HEK293 (cell line): ENCODE data around the gene BTBD3.

Experiments
- GLI4 ChIP-seq: fragments of 450-650 bp; formaldehyde crosslinking; IDR thresholded peaks from 2 replicates; pipeline ENCODE4 v1.5.1; 2016; ENCODE audit warnings: missing biosample characterization, missing genetic modification characterization
- YY1 ChIP-seq: fragments of 450-650 bp; formaldehyde crosslinking; IDR thresholded peaks from 2 replicates; pipeline ENCODE4 v1.5.1; 2018; ENCODE audit warnings: missing biosample characterization, missing genetic modification characterization
- ZBTB21 ChIP-seq: fragments of 450-650 bp; formaldehyde crosslinking; IDR thresholded peaks from 2 replicates; pipeline ENCODE4 v1.5.1; 2017; ENCODE audit warnings: missing biosample characterization, missing genetic modification characterization
- ZNF274 ChIP-seq, 2 experiments: fragments of 200-500 bp in 1 of 2; fragments of 450-650 bp in 1 of 2; sonication (Bioruptor generic) in 1 of 2; formaldehyde crosslinking in 1 of 2; IDR thresholded peaks; 2 replicates each; pipeline versions ENCODE4 v1.5.1 to v1.6.1; 2014 to 2016; ENCODE audit warnings: borderline replicate concordance in 1 of 2, inconsistent platforms in 1 of 2, low read length in 1 of 2, missing biosample characterization in 1 of 2, missing genetic modification characterization in 1 of 2
- ZNF292 ChIP-seq: fragments of 450-650 bp; formaldehyde crosslinking; IDR thresholded peaks from 2 replicates; pipeline ENCODE4 v1.5.1; 2016; ENCODE audit warnings: low read depth, missing biosample characterization, missing genetic modification characterization, borderline replicate concordance
- ZNF302 ChIP-seq: fragments of 450-650 bp; formaldehyde crosslinking; IDR thresholded peaks from 2 replicates; pipeline ENCODE4 v1.5.1; 2016; ENCODE audit warnings: missing biosample characterization, missing genetic modification characterization, low read depth
- ZNF350 ChIP-seq: fragments of 450-650 bp; formaldehyde crosslinking; IDR thresholded peaks from 2 replicates; pipeline ENCODE4 v1.5.0; 2017; ENCODE audit warnings: missing biosample characterization, mild to moderate bottlenecking, missing genetic modification characterization
- ZNF624 ChIP-seq: fragments of 450-650 bp; formaldehyde crosslinking; IDR thresholded peaks from 2 replicates; pipeline ENCODE4 v1.5.1; 2017; ENCODE audit warnings: missing biosample characterization, missing genetic modification characterization
- TF ChIP-seq, protein P1 (sequence below): fragments of 450-650 bp; formaldehyde crosslinking; IDR thresholded peaks from 2 replicates; pipeline ENCODE4 v1.5.1; 2016; ENCODE audit warnings: missing biosample characterization, missing genetic modification characterization
- TF ChIP-seq, protein P2 (sequence below): fragments of 450-650 bp; formaldehyde crosslinking; IDR thresholded peaks from 2 replicates; pipeline ENCODE4 v1.5.1; 2016; ENCODE audit warnings: missing biosample characterization, missing genetic modification characterization
- TF ChIP-seq, protein P3 (sequence below): sonication (generic); formaldehyde crosslinking; IDR thresholded peaks from 2 replicates; pipeline ENCODE4 v1.8.1; 2022; ENCODE audit warnings: mild to moderate bottlenecking, moderate library complexity, missing genetic modification reagents
- TF ChIP-seq, protein P4 (sequence below): fragments of 450-650 bp; formaldehyde crosslinking; IDR thresholded peaks from 2 replicates; pipeline ENCODE4 v1.5.1; 2016; ENCODE audit warnings: missing biosample characterization, missing genetic modification characterization

DNA sequence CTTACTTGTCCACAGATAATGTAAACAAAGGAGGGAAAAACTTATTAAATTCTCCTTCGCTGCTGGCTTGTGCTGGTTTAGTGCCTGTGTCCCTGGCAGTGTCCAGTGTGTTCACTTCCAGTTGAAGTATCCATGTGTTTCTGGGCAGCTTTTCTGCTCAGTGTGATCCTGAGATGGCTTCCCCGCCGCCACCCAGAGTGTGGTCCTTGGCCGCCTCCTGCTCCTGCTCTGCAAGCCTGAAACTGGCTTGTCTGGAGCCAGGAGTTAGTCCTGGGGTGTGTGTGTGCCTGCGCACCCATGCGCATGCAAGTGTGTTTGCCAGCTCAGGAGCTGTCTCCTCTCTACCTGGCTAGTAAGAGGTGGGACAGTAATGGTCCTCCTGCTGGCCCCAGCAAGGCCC, 7.2 kb downstream of the BTBD3 start:
- TF ChIP-seq, protein P1, sequence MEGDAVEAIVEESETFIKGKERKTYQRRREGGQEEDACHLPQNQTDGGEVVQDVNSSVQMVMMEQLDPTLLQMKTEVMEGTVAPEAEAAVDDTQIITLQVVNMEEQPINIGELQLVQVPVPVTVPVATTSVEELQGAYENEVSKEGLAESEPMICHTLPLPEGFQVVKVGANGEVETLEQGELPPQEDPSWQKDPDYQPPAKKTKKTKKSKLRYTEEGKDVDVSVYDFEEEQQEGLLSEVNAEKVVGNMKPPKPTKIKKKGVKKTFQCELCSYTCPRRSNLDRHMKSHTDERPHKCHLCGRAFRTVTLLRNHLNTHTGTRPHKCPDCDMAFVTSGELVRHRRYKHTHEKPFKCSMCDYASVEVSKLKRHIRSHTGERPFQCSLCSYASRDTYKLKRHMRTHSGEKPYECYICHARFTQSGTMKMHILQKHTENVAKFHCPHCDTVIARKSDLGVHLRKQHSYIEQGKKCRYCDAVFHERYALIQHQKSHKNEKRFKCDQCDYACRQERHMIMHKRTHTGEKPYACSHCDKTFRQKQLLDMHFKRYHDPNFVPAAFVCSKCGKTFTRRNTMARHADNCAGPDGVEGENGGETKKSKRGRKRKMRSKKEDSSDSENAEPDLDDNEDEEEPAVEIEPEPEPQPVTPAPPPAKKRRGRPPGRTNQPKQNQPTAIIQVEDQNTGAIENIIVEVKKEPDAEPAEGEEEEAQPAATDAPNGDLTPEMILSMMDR: no peak
- TF ChIP-seq ZNF302 (tag by site-specific recombination): no peak
- no peak for TF ChIP-seq YY1 (tag by site-specific recombination)
- TF ChIP-seq ZNF274 (IDR thresholded peaks at IDR 0.05; ENCODE audit: low read length): no peak
- TF ChIP-seq ZNF274 (tag by site-specific recombination; IDR thresholded peaks at IDR 0.05; ENCODE audit: borderline replicate concordance): no peak
- TF ChIP-seq ZNF624: no peak
- TF ChIP-seq ZNF292: no peak
- no peak for TF ChIP-seq ZBTB21 (tag by site-specific recombination)
- TF ChIP-seq ZNF350 (tag by site-specific recombination): no peak
- TF ChIP-seq, protein P2, sequence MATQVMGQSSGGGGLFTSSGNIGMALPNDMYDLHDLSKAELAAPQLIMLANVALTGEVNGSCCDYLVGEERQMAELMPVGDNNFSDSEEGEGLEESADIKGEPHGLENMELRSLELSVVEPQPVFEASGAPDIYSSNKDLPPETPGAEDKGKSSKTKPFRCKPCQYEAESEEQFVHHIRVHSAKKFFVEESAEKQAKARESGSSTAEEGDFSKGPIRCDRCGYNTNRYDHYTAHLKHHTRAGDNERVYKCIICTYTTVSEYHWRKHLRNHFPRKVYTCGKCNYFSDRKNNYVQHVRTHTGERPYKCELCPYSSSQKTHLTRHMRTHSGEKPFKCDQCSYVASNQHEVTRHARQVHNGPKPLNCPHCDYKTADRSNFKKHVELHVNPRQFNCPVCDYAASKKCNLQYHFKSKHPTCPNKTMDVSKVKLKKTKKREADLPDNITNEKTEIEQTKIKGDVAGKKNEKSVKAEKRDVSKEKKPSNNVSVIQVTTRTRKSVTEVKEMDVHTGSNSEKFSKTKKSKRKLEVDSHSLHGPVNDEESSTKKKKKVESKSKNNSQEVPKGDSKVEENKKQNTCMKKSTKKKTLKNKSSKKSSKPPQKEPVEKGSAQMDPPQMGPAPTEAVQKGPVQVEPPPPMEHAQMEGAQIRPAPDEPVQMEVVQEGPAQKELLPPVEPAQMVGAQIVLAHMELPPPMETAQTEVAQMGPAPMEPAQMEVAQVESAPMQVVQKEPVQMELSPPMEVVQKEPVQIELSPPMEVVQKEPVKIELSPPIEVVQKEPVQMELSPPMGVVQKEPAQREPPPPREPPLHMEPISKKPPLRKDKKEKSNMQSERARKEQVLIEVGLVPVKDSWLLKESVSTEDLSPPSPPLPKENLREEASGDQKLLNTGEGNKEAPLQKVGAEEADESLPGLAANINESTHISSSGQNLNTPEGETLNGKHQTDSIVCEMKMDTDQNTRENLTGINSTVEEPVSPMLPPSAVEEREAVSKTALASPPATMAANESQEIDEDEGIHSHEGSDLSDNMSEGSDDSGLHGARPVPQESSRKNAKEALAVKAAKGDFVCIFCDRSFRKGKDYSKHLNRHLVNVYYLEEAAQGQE: no peak
- TF ChIP-seq, protein P3, sequence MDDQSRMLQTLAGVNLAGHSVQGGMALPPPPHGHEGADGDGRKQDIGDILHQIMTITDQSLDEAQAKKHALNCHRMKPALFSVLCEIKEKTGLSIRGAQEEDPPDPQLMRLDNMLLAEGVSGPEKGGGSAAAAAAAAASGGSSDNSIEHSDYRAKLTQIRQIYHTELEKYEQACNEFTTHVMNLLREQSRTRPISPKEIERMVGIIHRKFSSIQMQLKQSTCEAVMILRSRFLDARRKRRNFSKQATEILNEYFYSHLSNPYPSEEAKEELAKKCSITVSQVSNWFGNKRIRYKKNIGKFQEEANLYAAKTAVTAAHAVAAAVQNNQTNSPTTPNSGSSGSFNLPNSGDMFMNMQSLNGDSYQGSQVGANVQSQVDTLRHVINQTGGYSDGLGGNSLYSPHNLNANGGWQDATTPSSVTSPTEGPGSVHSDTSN (CRISPR knock-in tag): no peak
- TF ChIP-seq, protein P4, sequence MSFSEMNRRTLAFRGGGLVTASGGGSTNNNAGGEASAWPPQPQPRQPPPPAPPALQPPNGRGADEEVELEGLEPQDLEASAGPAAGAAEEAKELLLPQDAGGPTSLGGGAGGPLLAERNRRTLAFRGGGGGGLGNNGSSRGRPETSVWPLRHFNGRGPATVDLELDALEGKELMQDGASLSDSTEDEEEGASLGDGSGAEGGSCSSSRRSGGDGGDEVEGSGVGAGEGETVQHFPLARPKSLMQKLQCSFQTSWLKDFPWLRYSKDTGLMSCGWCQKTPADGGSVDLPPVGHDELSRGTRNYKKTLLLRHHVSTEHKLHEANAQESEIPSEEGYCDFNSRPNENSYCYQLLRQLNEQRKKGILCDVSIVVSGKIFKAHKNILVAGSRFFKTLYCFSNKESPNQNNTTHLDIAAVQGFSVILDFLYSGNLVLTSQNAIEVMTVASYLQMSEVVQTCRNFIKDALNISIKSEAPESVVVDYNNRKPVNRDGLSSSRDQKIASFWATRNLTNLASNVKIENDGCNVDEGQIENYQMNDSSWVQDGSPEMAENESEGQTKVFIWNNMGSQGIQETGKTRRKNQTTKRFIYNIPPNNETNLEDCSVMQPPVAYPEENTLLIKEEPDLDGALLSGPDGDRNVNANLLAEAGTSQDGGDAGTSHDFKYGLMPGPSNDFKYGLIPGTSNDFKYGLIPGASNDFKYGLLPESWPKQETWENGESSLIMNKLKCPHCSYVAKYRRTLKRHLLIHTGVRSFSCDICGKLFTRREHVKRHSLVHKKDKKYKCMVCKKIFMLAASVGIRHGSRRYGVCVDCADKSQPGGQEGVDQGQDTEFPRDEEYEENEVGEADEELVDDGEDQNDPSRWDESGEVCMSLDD: no peak
- no peak for TF ChIP-seq GLI4 (tag by site-specific recombination)
